NCI-H1694 (cell line): ENCODE results near the gene WDR7.

Source experiments
- DNase-seq: peaks from one replicate; lab custom pipeline; 2025; lab: John Stamatoyannopoulos, UW

Gene WDR7

DNA sequence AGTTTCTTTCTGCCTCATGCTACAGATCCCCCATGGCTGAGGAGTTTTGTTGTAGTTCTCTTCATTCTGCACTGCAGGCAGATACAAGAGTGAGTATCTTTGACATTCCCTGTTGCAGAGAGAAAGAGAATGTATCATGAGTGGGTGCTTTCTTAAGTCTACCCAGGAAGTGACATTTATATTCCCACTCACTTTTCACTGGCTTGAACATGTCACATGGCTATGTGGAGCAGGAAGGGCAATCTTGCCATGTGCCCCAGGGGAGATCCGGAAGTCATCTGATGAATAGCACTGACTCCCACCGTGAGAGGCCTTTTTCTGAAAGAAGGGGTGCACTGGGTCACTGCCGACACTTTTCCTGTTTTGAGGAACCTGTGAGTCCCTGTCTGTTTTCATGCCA lies 429.3 kb downstream of the WDR7 start:
- DNase-seq = no peak

- DNase-seq = no peak
Measured at GRCh38 chr18:57081899-57082298, 430.7 kb downstream of the WDR7 start.

DNA sequence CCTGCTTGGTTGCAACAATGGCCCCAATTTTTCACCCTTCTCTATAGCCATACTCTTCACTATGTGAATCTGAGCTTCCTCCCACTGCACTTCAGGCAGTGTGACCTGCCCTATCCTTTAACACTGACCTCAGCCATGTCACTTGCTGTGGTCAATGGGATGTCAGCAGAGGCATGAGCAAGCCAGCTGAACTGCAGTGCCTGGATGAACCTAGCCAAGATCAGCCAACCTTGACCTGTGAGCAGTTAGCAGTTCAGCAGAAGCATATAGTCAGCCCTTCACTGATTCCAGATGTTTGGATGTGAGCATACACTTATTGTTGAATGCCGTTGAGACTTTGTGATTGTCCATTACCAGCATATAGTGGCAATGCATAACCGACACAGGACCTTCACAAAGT lies 432.3 kb downstream of the WDR7 start:
- no peak for DNase-seq

DNA sequence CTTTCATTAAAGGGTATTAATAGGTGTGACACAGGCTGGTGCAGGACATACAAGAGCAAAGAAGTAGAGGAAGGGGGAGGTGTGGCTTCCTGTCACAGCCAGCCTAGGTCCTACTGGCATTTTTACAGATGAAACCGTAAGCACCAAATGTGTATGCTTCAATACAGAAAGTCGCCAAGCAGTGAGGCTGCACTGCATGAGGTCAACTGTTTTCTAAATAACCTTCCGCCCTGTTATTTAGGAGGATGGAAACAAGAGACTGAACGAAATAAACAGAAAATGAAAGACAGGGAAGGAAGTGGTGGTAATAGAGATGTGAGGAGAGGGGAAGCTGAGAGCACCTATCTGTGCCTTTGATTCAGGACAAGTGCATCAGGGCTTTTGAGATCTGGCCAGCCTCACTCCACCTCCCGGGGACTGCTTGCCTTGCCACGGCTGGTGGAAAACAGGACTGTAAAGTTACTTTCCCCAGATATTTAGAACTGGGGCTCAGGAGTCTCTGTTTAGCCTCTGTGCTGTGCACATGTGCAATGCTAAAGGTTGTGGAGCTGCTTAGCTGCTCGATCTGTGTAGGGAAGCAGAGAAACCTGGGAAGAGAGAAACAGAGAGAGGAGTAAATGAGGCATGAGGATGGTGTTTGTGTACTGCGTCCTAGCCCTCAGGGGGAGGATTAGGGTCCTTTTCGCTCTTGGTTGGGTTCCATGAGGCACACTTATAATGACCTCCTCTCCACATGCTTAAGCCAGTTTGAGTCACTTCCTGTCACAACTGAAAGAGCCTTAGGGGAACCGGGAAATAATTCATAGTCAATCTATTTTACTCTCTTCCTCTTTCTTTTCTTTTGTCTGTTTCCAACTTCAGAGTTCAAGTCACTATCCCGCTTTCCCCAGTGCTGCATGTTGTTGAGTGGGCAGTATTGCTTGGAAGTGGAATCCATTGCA lies 433.4 kb downstream of the WDR7 start:
- DNase-seq = no peak

DNA sequence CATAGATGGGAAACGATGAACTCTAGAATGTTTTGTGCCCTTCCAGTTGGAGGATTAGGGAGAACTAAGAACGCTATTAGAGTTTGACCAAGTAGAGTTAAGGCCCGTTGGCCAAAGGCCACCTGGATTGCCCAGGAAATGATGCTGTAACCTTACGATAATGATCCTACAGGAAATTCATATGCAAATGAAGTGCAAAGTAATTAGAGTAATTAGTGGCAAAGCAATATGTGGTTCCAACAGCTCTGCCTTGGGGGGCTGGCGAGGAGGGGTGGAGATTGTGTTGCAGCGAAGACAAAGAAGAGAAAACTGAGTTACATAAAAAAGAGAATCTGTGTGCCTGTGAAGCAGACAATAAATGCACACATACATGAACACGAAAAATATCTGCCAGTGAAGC lies 434.2 kb downstream of the WDR7 start:
- DNase-seq = no peak

DNA sequence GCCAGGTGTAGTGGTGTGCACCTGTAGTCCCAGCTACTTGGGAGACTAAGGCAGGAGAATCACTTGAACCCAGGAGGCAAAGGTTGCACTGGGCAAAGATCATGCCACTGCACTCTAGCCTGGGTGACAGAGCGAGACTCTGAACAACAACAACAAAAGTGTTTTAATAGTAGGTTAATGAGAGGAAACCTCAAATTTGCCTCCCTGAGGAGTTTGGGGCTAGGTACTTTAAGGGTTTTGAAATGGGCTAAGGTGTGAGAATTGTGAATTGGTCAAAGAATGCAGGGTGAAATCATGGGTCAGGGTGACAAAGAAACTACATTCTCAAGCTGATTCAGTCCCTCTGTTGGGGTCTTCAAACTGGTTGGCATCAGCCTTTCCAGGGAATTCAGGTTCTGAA lies 435.0 kb downstream of the WDR7 start:
- DNase-seq = no peak
